ENCODE data around the gene HRCT1.

GRCh38 chr9:35906923-35907699, 1.1 kb downstream of the HRCT1 start:
- TF ChIP-seq CTCF (IDR thresholded peaks at IDR 0.05) (peak in 1 of 6 experiments; percentile 14), POLR2A (IDR thresholded peaks at IDR 0.05) (peak in 1 of 2 donors; percentile 52)

Data from thyroid gland (tissue), 4 donors.